22Rv1 (cell line): ENCODE data around the gene SNTB2.

Source experiments
- H3K27ac ChIP-seq: fragments of 450-650 bp; 2 replicates; pipeline ENCODE4 v1.5.1; 2017
- CTCF ChIP-seq: fragments of 450-650 bp; IDR thresholded peaks from 2 replicates; pipeline ENCODE4 v1.5.1; 2017; ENCODE audit warnings: mild to moderate bottlenecking
- ZFX ChIP-seq: fragments of 450-650 bp; IDR thresholded peaks from 2 replicates; pipeline ENCODE4 v1.6.1; 2017; ENCODE audit warnings: antibody characterized with exemption, borderline replicate concordance

Gene SNTB2

GRCh38 chr16:69204172-69204571, 17.2 kb downstream of the SNTB2 start:
- no peak for TF ChIP-seq CTCF
- no peak for TF ChIP-seq ZFX
- no peak overlapping the region for H3K27ac ChIP-seq

GRCh38 chr16:69209735-69210134, 22.8 kb downstream of the SNTB2 start:
- TF ChIP-seq ZFX (no peak), CTCF (no peak)

GRCh38 chr16:69217433-69217832, 30.5 kb downstream of the SNTB2 start:
- peak overlapping the region; percentile 38 for H3K27ac ChIP-seq
- no peak for TF ChIP-seq CTCF
- TF ChIP-seq ZFX: no peak

More at GRCh38 chr16:69209735-69210134, 22.8 kb downstream of the SNTB2 start:
- H3K27ac ChIP-seq: no peak overlapping the region

- TF ChIP-seq ZFX: no peak
- no peak for TF ChIP-seq CTCF
- H3K27ac ChIP-seq: no peak overlapping the region
These were observed 32.3 kb downstream of the SNTB2 start for GRCh38 chr16:69219279-69219678.

GRCh38 chr16:69223882-69224281, 36.9 kb downstream of the SNTB2 start:
- H3K27ac ChIP-seq: no peak overlapping the region
- TF ChIP-seq ZFX: no peak
- TF ChIP-seq CTCF: no peak

- TF ChIP-seq CTCF: no peak
- no peak for TF ChIP-seq ZFX
- H3K27ac ChIP-seq: no peak overlapping the region
These were observed 38.2 kb downstream of the SNTB2 start for GRCh38 chr16:69225121-69225520.

GRCh38 chr16:69233124-69233523, 46.2 kb downstream of the SNTB2 start:
- H3K27ac ChIP-seq: no peak overlapping the region
- no peak for TF ChIP-seq ZFX

GRCh38 chr16:69234460-69234859, 47.5 kb downstream of the SNTB2 start:
- TF ChIP-seq ZFX (no peak), CTCF (no peak)
- no peak overlapping the region for H3K27ac ChIP-seq
